Lower leg skin (tissue), 4 donors: ENCODE data around the gene FERMT3. TPM values are rescaled to one million over a fixed set of nuclear protein-coding genes. Genes with fewer than 3 reads are reported as not detected.
A peak's percentile ranks its signal among the peaks of the same experiment; 100 is the strongest.

Source experiments
- DNase-seq, 2 donors: peaks; one replicate each; pipeline ENCODE4 v3.0.0-alpha.2; 2019; ENCODE audit warnings: low spot score in 2 of 2
- H3K4me3 ChIP-seq: fragments of 200-600 bp; sonication (generic); 2 replicates; pipeline ENCODE4 v1.5.1; 2017; ENCODE audit warnings: mild to moderate bottlenecking, low read depth; ENCODE audit not compliant: poor library complexity, severe bottlenecking
- POLR2A ChIP-seq, 2 donors: fragments of 450-650 bp; IDR thresholded peaks; one replicate each; pipeline ENCODE4 v1.6.1; 2016 to 2017; ENCODE audit warnings: antibody characterized with exemption in 2 of 2, mild to moderate bottlenecking in 1 of 2, moderate library complexity in 1 of 2
- WGBS, 2 donors: methylation state at CpG; one replicate each; pipeline ENCODE4 v1.1.5; 2018; 5-methylcytosine and 5-hydroxymethylcytosine counted together
- intact Hi-C: fragments of 100-400 bp; cut with DNase I; formaldehyde crosslinking; loops from one replicate; pipeline ENCODE4 v1.15.0; 2023; ENCODE audit warnings: low total_unique reads
- total RNA-seq, 4 donors: library from RNA; depleted of rRNA; stranded (reverse); fragments of >200 nt; gene quantifications; one replicate each; pipeline ENCODE4 v1.1.0, GENCODE V29; 2016
- TF ChIP-seq, protein P1 (sequence below), 3 donors: fragments of 450-650 bp; IDR thresholded peaks; one replicate each; pipeline ENCODE4 v1.5.1; 2016; ENCODE audit warnings: antibody characterized with exemption in 3 of 3, mild to moderate bottlenecking in 3 of 3, moderate library complexity in 2 of 3

The FERMT3 gene
- total RNA-seq, 4 donors from 2014 or later: 5.1 to 10.5 (median 8.9) TPM

DNA sequence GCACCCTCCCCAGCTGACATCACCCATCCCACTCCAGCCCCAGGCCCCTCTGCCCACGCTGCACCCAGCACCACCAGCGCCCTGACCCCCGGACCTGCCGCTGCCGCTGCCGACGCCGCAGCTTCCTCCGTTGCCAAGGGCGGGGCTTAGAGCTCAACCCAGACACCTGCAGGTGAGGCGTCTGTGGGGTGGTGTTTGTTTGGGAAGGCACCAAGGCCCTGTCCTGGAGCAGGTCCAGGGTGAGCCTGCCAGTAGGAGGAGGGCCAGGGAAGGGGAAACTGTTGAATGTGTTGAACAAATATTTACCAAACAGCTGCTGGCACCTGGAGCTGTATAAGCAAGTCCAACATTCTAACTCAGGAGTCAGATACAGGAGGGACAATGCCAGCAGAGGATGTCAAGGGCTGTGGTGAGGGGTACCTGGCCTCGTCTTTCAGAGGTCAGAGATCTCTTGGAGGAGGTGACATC lies 31.0 kb downstream of the FERMT3 start:
- no peak overlapping the region for H3K4me3 ChIP-seq
- intact Hi-C loops: no loop called here
- no peak for DNase-seq
- 48 to 67% methylated on average over 6 to 12 of the region's 12 CpGs for WGBS, 2 donors
- TF ChIP-seq, protein P1, sequence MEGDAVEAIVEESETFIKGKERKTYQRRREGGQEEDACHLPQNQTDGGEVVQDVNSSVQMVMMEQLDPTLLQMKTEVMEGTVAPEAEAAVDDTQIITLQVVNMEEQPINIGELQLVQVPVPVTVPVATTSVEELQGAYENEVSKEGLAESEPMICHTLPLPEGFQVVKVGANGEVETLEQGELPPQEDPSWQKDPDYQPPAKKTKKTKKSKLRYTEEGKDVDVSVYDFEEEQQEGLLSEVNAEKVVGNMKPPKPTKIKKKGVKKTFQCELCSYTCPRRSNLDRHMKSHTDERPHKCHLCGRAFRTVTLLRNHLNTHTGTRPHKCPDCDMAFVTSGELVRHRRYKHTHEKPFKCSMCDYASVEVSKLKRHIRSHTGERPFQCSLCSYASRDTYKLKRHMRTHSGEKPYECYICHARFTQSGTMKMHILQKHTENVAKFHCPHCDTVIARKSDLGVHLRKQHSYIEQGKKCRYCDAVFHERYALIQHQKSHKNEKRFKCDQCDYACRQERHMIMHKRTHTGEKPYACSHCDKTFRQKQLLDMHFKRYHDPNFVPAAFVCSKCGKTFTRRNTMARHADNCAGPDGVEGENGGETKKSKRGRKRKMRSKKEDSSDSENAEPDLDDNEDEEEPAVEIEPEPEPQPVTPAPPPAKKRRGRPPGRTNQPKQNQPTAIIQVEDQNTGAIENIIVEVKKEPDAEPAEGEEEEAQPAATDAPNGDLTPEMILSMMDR (IDR thresholded peaks at IDR 0.05): no peak
- TF ChIP-seq POLR2A (IDR thresholded peaks at IDR 0.05): no peak

DNA sequence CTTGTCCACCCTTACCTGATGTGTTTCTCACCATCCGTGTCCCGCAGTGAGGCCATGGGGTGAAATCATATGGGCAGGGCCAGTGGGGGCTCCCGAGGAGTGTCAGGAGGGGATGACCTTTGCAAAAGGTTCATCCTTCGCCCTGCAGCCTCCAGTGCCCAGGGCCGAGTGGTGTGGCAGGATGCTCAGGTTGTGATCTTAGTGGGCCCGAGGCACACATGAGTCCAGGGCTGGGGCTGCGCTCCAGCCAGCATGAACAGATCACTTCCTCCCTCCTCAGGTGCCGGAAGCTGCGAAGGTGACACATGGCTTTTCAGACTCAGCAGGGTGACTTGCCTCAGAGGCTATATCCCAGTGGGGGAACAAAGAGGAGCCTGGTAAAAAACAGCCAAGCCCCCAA lies 31.6 kb downstream of the FERMT3 start:
- TF ChIP-seq, protein P1 (IDR thresholded peaks at IDR 0.05): no peak
- TF ChIP-seq POLR2A (IDR thresholded peaks at IDR 0.05): no peak
- WGBS, 2 donors: 73 to 80% methylated on average over 9 of the region's 9 CpGs
- intact Hi-C loops: no loop called here
- no peak overlapping the region for H3K4me3 ChIP-seq
- DNase-seq: no peak

- 71 to 87% methylated on average over 5 of the region's 5 CpGs for WGBS, 2 donors
- H3K4me3 ChIP-seq: no peak overlapping the region
- no peak for DNase-seq
- TF ChIP-seq, protein P1 (IDR thresholded peaks at IDR 0.05): no peak
- no peak for TF ChIP-seq POLR2A (IDR thresholded peaks at IDR 0.05)
- intact Hi-C loops: no loop called here
These were observed 32.5 kb downstream of the FERMT3 start for GRCh38 chr11:64238999-64239398.

DNA sequence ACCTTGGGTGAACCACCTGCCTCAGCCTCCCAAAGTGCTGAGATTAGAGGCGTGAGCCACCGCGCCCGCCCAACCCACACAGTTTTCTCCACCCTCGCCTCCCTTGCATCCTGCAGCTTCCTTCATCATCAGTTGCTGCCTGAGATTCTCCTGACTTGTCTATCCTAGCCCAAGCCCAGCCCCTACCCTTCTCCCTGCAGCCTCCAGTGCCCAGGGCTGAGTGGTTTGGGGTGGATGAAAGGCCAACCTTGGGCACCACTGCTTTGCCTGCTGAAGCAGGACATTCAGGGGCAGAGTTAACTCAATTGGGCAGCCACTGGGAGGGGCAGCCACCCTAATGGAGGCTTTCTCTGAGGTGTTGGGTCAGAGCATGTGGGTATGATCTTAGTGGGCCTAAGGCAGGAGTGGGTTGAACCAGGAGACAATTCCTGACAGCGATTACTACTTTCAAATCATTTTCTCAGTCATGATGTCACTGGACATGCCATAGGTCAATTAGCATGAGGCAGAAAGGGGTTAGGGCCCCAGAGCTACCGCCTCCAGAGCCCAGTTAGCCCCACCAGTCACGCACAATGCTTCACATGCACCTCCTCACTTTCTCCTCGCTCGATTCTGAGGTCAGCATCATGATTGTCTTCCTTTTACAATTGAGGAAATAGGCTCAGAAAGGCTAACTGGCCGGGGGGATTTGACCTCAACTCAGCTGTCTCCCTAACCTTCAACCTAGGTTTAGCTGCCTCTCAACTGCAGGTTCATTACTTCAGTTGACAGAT lies 33.3 kb downstream of the FERMT3 start:
- intact Hi-C loops: no loop called here

GRCh38 chr11:64240435-64241240 lies 34.1 kb downstream of the FERMT3 start, which contains the start of gene FKBP2:
TSS of gene FKBP2 (plus strand) at chr11:64241095. CDS start at chr11:64242388, 1,293 bp downstream.
- WGBS, 2 donors: 1% methylated on average over 53 to 55 of the region's 58 CpGs
- peak; percentile 96 to 99 for DNase-seq
- intact Hi-C loops: no loop called here
- TF ChIP-seq POLR2A (IDR thresholded peaks at IDR 0.05): peak in 1 of 2 donors; percentile 72
- TF ChIP-seq, protein P1 (IDR thresholded peaks at IDR 0.05): peak in 1 of 3 donors; percentile 11
- H3K4me3 ChIP-seq: peak within 1 kb of the TSS; percentile 59

More for the DNA sequence above, 33.3 kb downstream of the FERMT3 start:
- WGBS, 2 donors: 72 to 81% methylated on average over 11 of the region's 11 CpGs
- no peak overlapping the region for H3K4me3 ChIP-seq
- no peak for DNase-seq
- TF ChIP-seq, protein P1 (IDR thresholded peaks at IDR 0.05): no peak
